GM19328 (cell line): ENCODE measurements around the gene JTB.

Source experiments
- ATAC-seq: cut with Tn5 transposase; IDR thresholded peaks from one replicate; pipeline ENCODE4 v1.9.1; 2021; ENCODE audit warnings: mild to moderate bottlenecking, moderate library complexity; ENCODE audit not compliant: unreplicated experiment

Gene JTB

GRCh38 chr1:153956997-153957715 is 20.3 kb downstream of the JTB start:
- no peak for ATAC-seq

GRCh38 chr1:153954826-153955225 is 22.6 kb downstream of the JTB start:
- no peak for ATAC-seq

- ATAC-seq, result no peak
Observed at GRCh38 chr1:153953859-153954365, 23.6 kb downstream of the JTB start.

- no peak for ATAC-seq
Observed at GRCh38 chr1:153951801-153952200, 25.7 kb downstream of the JTB start.

- no peak for ATAC-seq
Observed at GRCh38 chr1:153951183-153951582, 26.3 kb downstream of the JTB start.

GRCh38 chr1:153946622-153947241 is 30.7 kb downstream of the JTB start, which contains the start of gene DENND4B:
Gene DENND4B (minus strand): TSS chr1:153946718. CDS start chr1:153944374, 2,344 bp downstream.
- peak; percentile 54 for ATAC-seq

- ATAC-seq, result peak; percentile 68
Observed at GRCh38 chr1:153945795-153946621, 31.5 kb downstream of the JTB start.

- ATAC-seq, result no peak
Observed at GRCh38 chr1:153945131-153945794, 32.2 kb downstream of the JTB start.

- no peak for ATAC-seq
Observed at GRCh38 chr1:153944827-153945117, 32.7 kb downstream of the JTB start.

GRCh38 chr1:153944005-153944826 is 33.3 kb downstream of the JTB start:
- no peak for ATAC-seq

GRCh38 chr1:153942766-153943549 is 34.5 kb downstream of the JTB start:
- ATAC-seq, result no peak

- ATAC-seq, result no peak
Observed at GRCh38 chr1:153941826-153942725, 35.4 kb downstream of the JTB start.

GRCh38 chr1:153940756-153941155 is 36.7 kb downstream of the JTB start:
- ATAC-seq, result no peak

GRCh38 chr1:153939476-153939875 is 38.0 kb downstream of the JTB start:
- ATAC-seq, result no peak

- ATAC-seq, result no peak
Observed at GRCh38 chr1:153938996-153939395, 38.5 kb downstream of the JTB start.

GRCh38 chr1:153937331-153937730 is 40.1 kb downstream of the JTB start:
- no peak for ATAC-seq

- no peak for ATAC-seq
Observed at GRCh38 chr1:153936011-153936802, 41.3 kb downstream of the JTB start.

- ATAC-seq, result no peak
Observed at GRCh38 chr1:153934746-153935145, 42.7 kb downstream of the JTB start.
